ENCODE results near the gene NME3. TPM values are rescaled to one million over a fixed set of nuclear protein-coding genes. Genes with fewer than 3 reads are reported as not detected.

Gene NME3
- total RNA-seq, 1 experiment from 2014 or later = 66.9 TPM

DNA sequence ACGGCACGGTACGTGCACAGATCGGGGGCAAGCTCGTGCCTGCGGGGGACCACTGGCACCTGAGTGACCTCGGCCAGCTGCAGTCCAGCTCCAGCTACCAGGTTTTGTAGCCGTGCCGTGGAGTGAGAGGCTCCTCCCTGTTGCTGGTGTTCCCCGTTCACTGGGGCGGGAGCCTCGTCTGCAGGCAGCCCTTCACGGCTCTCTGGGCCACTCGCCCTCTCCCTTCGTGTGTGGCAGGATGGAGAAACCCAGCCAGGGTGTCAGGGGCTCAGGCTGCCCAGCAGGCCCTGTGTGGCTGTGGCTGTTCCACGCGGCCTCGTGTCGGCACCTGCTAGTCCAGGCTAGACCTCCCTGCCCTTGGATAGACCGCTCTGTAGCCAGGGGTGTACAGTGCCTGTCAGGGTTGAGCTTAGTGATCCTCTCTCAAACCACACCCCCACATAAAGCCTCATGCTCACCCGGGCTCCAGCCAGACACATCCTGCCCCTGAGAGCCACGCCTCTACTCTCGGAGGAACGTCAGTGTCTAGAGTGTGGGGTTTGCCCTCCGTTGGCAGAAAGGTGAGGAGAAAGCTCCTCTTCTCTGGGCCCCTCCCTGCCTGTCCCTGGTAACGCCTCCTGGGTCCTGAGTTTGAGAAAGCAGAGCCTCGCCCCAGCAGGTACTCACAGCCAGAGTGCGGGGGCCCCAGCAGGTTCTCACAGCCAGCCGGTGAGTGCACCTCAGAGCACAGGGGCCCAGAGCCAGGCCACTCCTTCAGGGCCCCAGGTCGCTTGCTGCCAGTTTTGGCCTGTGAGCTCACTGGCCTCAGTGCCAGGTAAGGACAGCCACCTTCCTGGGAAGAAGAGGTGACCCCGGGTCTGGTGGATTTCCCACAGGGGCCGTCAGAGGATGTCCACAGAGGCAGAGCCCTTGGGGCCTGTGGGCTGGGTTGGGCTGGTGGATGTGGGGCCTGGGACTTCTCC is 27.7 kb downstream of the NME3 start:
- POLR2A ChIA-PET (ENCODE audit: unreplicated experiment) = no interaction called here
- no peak for ATAC-seq

DNA sequence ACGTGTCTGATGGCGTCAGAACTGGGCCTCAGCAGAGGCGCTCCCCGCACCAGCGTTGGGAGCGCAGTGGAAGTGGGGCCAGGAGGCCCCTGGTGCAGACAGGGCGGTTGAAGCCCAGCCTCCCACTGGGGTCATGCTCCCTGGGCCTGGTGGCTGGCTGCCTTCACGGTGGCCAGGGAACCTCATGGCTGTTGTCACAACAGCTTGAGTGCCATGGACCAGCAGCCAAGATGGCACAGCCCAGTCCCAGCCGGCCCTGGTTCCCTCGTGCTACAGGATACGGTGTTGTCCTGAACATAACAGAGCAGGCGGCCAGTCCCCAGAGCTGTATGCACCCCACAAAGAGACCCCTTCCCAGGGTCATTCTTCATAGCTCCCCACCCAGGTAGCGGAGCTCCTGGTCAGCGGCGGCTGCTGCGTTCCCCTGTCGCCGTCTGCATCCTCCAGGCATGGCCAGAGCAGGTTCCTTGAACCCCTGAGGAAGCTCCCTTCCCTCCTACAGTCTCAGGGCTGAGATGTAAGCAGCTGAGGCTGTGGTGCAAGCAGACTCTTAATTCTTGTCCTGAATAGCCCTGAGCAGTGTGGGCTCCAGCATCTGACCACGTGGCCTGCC is 29.7 kb downstream of the NME3 start:
- Histone ChIP-seq H3K9ac (ENCODE audit: low read length) (no peak overlapping the region), H3K36me3 (ENCODE audit: low read depth, low read length) (no peaks in the 10 kb centered on the region), H3K27ac (ENCODE audit: low read length) (no peak overlapping the region), H3K9me3 (ENCODE audit: low read length) (no peaks in the 10 kb centered on the region), H3K79me2 (ENCODE audit: low read length) (no peaks in the 10 kb centered on the region), H4K20me1 (ENCODE audit: low read length) (no peaks in the 10 kb centered on the region), H3K4me2 (ENCODE audit: low read length) (no peak overlapping the region), H3F3A (ENCODE audit: low read length, unreplicated experiment) (no peaks in the 10 kb centered on the region), H3K4me3 (ENCODE audit: low read length) (no peak overlapping the region), H3K4me1 (ENCODE audit: insufficient read depth, low read length) (no peaks in the 10 kb centered on the region), H3K9me2 (replicated peaks; ENCODE audit: low read length) (no peaks in the 10 kb centered on the region), H2AFZ (ENCODE audit: low read length) (no peak overlapping the region), H3K27me3 (ENCODE audit: low read length) (no peaks in the 10 kb centered on the region)
- ATAC-seq (no peak), DNase-seq (no peak)
- BruUV-seq (replicated peaks) = no TSS peak
- CTCF ChIA-PET = no interaction called here
- POLR2A ChIA-PET (ENCODE audit: unreplicated experiment) = no interaction called here
- TF ChIP-seq, protein P1, sequence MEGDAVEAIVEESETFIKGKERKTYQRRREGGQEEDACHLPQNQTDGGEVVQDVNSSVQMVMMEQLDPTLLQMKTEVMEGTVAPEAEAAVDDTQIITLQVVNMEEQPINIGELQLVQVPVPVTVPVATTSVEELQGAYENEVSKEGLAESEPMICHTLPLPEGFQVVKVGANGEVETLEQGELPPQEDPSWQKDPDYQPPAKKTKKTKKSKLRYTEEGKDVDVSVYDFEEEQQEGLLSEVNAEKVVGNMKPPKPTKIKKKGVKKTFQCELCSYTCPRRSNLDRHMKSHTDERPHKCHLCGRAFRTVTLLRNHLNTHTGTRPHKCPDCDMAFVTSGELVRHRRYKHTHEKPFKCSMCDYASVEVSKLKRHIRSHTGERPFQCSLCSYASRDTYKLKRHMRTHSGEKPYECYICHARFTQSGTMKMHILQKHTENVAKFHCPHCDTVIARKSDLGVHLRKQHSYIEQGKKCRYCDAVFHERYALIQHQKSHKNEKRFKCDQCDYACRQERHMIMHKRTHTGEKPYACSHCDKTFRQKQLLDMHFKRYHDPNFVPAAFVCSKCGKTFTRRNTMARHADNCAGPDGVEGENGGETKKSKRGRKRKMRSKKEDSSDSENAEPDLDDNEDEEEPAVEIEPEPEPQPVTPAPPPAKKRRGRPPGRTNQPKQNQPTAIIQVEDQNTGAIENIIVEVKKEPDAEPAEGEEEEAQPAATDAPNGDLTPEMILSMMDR (conservative IDR thresholded peaks at IDR 0.05; ENCODE audit: low read depth, low read length) = no peak
- TF ChIP-seq EZH2 (IDR thresholded peaks at IDR 0.05; ENCODE audit: low read length, unreplicated experiment) = no peak
- TF ChIP-seq EZH2phosphoT487 (IDR thresholded peaks at IDR 0.05; ENCODE audit: borderline replicate concordance, low read length) = no peak
- intact Hi-C loops (cut with micrococcal nuclease) = no loop called here

More for the DNA sequence above, 27.7 kb downstream of the NME3 start:
- CTCF ChIA-PET = no interaction called here
- Histone ChIP-seq H3K9me3 (ENCODE audit: low read length) (no peaks in the 10 kb centered on the region), H3K79me2 (ENCODE audit: low read length) (no peaks in the 10 kb centered on the region), H3K4me3 (ENCODE audit: low read length) (no peak overlapping the region), H3K36me3 (ENCODE audit: low read depth, low read length) (no peaks in the 10 kb centered on the region), H3K9me2 (replicated peaks; ENCODE audit: low read length) (no peaks in the 10 kb centered on the region), H4K20me1 (ENCODE audit: low read length) (no peaks in the 10 kb centered on the region), H3K27me3 (ENCODE audit: low read length) (no peaks in the 10 kb centered on the region), H3K4me1 (ENCODE audit: insufficient read depth, low read length) (no peaks in the 10 kb centered on the region), H3F3A (ENCODE audit: low read length, unreplicated experiment) (no peaks in the 10 kb centered on the region), H3K27ac (ENCODE audit: low read length) (no peak overlapping the region), H2AFZ (ENCODE audit: low read length) (no peak overlapping the region), H3K4me2 (ENCODE audit: low read length) (no peak overlapping the region), H3K9ac (ENCODE audit: low read length) (no peak overlapping the region)
- intact Hi-C loops (cut with micrococcal nuclease) = no loop called here
- BruUV-seq (replicated peaks) = no TSS peak
- TF ChIP-seq, protein P1 (conservative IDR thresholded peaks at IDR 0.05; ENCODE audit: low read depth, low read length) = no peak
- TF ChIP-seq EZH2 (IDR thresholded peaks at IDR 0.05; ENCODE audit: low read length, unreplicated experiment) (no peak), EZH2phosphoT487 (IDR thresholded peaks at IDR 0.05; ENCODE audit: borderline replicate concordance, low read length) (no peak)
- no peak for DNase-seq
